ENCODE results near the gene LIG1.

DNA sequence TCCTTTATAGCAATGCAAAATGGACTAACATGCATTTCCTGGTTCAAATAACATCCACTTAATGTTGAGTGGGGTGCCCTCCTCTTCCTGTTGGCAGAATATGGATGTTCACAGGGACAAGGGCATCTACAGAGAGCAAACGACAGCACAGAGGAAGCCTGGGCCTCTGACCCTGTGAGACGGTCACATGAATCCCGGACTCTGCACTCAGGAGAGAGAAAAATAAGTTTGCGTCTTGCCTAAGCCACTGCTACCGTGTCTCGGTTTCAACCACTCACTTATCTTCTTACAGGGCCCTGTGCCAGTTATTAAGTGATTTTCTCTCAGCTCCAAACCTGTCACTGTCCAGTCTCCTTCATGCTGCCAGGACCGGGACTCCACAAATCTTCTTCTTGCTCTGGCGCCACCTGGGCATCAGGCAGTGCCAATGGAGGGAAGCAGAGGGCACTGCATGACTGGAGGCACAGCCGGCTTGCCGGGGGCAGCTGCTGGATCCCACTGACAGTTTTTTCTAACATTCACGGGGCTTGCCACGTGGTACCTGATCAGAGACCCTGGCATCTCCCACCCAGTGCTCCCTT lies 11.8 kb downstream of the LIG1 start:
- no peak for TF ChIP-seq EZH2 (IDR thresholded peaks at IDR 0.05; ENCODE audit: insufficient read depth, poor library complexity, severe bottlenecking)
- TF ChIP-seq EZH2phosphoT487 (IDR thresholded peaks at IDR 0.05; ENCODE audit: insufficient read depth, low read depth), result no peak
